CD4-positive, alpha-beta T cell treated with Interleukin-6 for 4 hours (primary cell): ENCODE data around the gene SNAI1.
"Not testable (repeated sequence)": the region's sequence is repeated elsewhere in the genome, so short reads cannot be mapped to it uniquely, and the experiment has no call there.

Source experiments
- DNase-seq: peaks from one replicate; pipeline ENCODE4 v3.0.0-alpha.2; 2020; ENCODE audit warnings: mixed read lengths

SNAI1 gene

DNA sequence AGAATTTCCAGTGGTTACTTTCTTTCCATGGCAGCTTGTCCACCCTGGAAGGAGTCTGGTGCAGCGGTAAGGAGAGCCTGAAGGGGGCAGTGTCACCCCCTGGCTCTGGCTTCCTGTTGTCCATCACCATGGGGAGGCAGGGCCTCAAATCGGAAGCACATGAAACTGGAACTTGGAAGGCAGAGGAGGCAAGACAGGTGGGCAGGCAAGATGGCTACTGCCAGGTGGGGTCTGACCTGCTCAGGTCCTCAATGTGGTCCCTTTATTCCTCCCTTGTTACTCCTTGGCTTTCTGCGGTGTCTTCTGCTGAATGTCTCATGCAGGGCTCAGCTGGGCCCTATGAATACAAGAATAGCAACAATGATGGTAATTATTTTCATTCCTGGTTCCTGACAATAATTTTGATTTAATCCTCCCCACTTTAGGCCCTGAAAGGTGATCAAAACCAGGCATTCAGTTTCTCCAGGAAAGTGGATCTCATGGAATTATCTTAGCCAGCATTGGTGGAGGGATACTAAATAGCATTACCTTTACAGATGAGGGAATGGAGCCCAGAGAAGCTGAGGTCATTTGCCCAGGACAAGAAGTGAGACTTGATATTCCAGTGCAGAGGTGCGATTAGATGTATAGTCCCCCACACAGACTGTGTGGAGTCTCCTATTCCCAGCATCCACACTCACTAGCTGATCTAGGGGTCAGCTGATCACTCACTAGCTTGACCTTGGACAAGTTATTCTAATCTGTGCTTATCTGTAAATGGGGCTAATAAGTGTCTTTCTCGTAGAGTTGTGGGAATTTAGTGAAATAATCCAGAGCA is 17.6 kb upstream of the SNAI1 start:
- DNase-seq = peak; percentile 5

DNA sequence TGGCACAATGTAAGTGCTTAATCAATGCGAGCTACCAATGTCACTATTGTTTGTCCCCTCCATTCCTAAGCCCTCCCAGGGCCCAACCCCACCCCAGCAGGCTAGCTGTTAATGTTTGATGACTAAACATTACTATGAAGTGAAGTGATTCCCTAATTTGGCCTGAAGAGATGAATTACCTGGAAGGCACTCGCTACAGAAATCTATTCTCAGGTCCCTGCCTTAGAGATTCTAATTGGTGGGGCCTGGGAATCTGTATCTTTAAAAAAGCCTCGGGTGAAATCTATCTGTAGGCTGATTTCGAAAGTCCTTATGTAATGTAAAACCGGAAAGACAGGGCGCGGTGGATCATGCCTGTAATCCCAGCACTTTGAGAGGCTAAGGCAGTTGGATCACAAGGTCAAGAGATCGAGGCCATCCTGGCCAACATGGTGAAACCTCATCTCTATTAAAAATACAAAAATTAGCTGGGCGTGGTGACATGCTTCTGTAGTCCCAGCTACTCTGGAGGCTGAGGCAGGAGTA is 16.9 kb upstream of the SNAI1 start:
- no peak for DNase-seq

DNA sequence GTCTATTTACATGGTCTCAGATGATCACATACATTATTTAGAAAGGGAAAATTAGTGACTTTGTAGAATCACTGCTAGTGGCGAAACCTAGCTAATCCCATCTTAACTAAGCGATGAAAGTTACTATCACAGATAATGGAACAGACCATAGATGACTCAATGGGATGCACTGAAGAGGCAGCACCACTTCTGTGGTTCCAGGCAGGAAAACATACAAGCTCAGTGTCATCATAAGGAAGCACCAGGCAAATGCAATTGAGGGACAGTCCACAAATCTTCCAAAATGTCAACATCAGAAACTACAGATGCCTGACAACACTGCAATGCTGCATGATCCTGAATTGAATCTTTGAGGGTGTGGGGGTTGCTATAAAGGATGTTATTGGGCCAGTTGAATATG is 15.9 kb upstream of the SNAI1 start:
- DNase-seq = no peak

DNA sequence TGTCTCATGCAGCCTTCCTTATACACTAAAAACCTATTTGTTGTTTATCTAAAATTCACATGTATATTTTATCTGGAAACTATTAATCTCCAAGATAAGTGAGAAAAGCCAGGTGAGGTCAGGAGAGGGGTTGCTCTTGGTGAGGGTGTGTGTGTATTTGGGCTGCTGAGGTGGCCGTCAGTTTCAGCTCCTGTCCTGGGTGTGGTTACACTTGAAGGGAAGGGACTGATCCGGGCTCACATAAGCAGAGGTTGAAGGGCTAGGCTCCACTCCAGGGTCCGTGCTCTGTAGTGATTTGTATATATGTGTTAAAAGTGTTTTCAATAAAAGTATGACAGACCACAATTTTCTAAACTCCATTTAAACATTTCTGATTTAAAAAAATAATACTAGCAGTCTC is 13.5 kb upstream of the SNAI1 start:
- no peak for DNase-seq

DNA sequence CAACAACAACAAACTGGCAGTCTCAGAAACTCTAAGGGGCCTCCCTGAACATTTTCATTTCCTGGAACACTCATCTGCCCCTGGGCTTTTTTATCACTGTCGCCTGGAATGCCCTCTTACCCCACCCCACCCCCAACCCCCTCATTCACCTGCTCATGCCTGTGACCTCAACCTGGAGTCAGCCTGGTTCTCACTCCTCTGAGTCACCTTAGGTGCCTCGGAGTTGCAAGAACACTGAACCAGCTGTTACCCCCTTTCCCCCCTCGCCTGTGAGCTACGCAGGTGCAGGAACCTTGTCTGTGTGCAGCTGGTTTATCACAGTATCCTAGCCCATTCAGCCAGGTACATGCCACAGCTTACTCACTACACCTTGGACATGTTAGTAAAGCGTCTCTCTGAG is 12.8 kb upstream of the SNAI1 start:
- no peak for DNase-seq

DNA sequence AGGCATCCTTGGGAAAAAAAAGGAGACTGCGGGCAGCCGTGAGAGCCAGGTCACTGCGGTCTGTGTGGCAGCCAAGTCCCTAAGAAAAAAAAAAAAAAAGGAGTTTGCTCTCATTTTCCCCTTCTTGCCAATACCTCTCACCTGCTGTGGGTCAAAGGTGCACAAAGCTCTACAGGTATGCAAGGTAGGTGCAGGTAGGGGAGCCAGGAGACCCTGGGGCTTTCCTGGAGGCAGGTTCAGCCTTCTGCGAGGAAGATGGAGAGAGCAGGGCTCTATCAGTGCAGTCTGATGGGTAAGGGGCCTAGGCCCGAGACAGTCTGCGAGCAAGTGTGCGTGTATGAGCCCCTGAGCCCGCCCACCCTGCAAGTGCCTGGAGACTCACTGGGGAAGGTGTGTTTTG is 12.3 kb upstream of the SNAI1 start:
- no peak for DNase-seq

DNA sequence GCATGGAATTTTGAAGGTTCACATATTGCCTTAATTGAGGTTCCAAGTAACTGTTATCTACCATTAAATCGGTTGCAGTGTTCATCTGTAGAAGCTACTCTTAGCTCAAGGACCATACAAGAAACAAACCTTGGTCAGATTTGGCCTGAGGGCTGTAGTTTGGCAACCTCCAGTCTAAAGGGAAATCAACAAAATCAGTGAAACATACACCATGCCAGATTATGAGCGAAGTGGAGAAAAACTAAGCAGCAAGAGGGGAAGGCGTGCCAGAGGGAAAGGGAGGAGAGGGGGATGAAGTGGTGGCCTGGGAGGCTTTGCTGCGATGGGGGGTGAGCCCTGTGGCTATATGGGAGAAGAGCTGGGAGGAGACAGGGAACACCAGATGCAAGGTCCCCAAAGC is 8.8 kb upstream of the SNAI1 start:
- DNase-seq = no peak

DNA sequence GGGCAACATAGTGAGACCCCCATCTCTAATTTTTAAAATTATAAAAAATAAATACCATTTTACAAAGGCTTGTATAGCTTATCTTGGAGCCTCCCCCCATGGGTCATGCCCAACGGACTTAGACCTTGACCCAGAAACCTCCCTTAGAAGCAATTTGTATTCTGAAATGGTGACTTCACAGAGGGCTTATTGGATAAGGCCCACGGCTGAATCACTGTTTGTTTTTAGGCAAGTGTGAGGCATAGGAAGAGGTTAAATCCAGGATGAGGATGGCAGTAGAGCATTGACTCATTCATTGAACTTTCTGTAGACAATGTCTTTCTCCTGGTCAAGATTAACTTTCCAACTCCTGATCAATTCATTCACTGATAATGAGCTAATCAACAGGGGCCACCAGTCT is 6.2 kb upstream of the SNAI1 start:
- DNase-seq = no peak

DNA sequence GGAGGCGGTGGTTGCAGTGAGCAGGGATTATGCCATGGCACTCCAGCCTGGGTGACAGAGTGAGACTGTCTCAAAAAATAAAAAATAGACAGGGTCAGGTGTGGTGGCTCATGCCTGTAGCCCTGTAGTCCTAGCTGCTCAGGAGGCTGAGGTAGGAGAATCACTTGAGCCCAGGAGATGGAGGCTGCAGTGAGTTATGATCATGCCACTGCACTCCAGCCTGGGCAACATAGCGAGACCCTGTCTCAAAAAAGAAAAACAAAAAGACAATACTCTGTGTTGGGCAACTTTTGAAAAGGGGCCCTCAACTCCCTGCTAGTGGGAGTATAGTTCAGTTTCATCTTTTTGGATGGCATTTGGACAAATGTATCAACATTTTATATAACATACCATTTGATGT is 5.0 kb upstream of the SNAI1 start:
- DNase-seq = not testable (repeated sequence)

DNA sequence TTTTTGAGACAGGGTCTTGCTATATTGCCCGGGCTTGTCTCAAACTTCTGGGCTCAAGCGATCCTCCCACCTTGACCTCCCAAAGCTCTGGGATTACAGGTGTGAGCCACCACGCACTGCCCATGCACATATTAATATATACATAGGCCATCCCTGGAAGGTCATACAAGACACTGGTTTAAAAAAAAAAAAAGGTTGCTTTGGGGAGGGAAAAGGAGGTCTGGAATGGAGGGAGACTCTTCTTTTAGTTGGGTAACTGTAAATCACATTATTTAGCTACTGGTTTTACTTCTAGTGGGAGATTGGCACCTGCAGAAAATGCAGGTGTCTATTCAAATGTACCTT is 4.1 kb upstream of the SNAI1 start:
- no peak for DNase-seq

DNA sequence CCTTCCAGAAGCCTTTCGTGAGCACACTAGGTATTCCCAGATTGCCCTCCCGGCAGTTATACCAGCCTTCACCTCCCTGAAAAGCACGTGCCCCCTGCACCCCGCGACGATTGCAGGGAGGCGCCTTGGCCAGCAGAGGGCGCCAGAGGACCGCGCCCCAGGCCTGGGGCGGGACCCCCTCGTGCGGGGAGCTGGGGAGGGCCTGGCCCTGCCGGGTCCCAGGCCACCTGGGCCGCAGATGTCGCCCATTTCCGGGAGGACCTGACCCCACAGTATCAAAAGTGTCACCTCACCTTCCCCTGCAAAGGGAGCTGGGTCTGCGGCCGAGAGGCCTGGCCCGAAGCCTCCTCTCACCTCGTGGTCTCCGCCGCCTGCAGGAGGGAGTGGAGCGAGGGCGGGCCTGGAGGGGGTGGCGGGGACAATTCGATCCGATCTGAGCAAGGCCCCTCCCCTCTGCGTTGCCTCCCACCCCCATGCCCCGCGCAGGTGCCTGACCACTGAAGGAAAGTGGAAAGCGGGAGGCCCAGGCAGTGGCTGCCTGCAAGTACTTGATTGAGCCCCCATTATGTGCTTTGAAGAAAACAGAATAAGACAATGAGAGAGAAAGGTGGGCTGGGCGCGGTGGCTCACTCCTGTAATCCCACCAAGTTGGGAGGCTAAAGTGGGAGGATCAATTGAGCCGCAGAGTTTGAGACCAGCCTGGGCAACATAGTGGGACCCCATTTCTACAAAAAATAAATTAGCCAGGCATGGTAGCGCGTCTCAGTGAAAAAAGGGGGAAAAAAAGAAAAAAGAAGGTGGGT is 3.5 kb upstream of the SNAI1 start:
- DNase-seq = peak; percentile 71

DNA sequence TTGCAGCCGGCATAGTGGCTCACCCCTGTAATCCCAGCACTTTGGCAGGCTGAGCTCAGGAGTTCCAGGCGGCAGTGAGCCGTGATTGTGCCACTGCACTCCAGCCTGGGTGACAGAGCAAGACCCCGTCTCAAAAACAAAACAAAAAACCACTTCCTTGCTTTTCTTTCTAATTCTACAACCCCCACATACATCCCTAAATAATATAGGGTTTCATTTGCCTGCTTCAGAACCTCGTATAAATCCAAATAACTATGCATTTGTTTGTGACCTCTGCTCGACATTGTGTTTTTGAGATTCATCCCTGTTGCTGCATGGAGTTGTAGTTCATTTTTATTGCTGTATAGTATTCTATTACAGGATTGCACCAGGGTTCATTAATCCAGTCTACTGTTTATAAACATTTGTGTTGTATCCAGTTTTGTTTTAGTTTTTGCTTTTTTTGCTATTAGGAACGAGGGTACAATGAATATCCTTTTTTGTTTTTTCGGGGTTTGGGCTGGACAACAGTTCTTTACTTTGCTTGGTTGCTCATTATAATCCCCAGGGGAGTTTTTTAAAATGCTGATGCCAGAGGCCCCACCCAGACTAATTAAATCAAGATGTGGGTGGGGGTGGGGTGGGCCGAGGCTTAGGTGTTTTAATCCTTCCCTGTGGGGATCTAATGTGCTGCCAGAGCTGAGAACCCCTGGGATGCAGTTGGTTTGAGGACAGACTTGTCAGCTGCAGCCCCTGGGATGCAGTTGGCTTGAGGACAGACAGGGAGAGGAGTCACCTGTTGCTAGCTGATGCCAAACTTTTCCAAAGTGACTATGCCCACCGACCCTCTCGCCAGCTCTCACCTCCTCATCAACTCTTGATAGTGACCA is 2.4 kb upstream of the SNAI1 start:
- no peak for DNase-seq

DNA sequence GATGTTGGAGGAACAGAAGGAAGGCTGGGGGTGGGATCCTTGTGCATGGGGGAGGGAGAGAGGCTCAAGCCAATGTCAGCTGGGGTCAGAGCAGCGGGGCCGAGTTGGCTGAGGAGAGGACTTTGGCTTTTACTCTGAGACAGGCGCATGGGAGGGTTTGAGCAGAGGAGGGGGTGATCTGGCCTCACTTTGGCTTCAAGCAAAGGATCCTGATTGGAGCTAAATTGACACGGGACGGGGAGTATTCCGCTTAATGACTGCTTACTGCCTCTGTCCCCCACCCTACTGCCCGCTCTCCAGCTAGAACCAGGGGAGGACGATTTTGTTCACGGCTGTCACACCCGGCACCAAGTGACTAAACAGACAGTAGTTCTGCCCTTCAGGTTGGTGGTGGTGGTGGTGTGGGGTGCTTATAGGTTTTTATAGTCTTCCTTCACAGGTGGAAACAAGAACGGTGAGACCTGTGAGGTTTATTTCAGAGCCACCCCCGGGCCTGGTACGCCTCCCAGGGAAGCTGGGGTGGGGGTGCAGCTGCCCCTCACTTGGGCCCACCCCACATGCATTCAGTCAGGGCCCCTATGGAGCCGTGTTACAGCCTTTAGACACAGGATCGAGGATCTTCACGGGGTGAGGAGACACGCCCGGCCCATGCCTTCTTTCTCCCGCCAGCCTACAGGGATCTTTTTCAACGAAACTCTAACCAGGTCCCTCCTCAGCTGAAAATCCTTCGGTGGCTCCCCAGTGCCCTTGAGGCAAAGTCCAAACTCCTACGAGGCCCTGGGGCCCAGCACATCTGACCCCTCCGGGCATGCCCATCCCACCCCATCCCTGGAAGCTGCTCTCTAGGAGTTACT is 1.3 kb upstream of the SNAI1 start:
- no peak for DNase-seq

DNA sequence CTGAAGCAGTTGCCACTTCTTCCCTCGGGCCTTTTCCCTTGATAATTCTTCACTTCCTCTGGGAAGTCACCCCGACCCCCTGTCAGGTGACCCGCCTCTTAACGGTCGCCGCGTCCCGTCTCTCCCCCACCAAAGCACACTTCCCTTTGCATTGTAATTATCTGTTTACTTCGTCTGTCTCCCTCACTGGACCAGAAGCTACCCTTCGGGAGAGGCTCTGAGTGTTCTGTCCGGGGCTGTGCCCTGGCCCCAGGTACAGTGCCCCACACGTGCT is 771 bp upstream of the SNAI1 start:
- DNase-seq = no peak

DNA sequence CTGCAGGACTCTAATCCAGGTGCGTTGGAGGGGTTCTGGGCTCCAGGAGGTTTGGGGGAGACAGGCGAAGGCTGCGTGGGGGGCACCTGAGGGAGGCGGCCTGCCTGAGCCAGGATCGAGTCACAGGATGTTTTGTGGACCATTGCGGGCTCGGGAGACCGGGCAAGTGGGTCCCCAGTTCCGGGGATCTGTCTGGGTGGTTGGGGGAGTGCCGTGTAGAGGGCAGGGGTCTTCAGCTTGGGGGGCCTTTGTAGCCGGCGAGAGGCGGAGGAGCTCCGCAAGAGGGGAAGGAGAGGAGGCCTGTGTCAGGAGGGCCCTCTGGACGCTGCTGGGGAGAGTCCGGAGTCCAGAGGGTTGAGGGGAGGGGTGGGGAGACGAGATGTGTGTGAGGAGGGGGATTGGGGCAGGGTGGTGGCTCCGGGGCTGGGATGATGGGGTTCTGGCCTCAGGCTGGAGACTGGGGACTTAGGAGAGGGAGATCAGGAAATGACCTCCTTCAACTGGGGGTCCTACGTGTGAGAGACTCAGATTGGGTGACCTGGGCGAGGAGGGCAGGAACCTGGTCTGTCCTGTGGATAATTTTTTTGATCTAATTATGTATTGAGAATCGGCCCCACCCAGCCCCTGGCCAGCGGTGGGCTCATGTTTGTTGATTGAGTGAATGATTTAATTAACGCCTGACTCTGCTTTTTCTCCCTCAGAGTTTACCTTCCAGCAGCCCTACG is 505 bp downstream of the SNAI1 start:
- DNase-seq = no peak

DNA sequence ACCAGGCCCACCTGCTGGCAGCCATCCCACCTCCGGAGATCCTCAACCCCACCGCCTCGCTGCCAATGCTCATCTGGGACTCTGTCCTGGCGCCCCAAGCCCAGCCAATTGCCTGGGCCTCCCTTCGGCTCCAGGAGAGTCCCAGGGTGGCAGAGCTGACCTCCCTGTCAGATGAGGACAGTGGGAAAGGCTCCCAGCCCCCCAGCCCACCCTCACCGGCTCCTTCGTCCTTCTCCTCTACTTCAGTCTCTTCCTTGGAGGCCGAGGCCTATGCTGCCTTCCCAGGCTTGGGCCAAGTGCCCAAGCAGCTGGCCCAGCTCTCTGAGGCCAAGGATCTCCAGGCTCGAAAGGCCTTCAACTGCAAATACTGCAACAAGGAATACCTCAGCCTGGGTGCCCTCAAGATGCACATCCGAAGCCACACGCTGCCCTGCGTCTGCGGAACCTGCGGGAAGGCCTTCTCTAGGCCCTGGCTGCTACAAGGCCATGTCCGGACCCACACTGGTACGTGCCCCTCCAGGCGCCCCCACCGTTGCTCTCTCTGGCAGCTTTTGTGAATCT is 1.1 kb downstream of the SNAI1 start:
- no peak for DNase-seq

DNA sequence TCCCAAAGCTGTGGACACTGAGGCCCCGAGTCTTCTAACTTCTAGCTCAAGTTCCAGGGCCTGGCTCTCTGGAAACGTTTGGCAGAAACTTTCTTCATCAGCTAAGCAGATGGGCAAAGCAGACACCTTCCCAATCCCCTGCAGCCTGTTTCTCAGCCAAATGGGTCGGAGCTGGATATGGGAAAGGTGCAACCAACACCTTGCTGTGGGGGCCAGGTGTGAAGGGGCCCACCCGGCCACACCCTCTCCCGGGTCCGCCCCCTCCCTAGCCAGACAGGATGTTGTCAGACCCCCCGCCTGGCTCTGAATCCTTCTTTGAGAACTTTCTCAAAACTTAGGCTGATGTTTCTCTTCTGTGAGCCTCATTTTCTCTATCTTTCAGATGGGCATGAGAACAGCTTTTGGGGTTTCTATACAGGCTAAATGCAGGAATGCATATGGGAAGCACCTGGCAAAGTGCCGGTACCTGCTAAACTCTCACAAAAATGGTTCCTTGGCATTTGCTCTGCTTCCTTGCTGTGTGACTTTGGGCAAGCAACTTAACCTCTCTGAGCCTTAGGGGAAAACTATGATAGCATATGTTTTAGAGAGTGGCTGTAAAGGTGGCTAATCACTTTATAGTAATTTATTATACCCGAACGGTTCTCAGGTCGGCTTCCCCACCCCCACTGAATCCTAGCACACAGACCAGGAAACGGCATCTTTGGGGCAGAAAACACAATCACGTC is 1.8 kb downstream of the SNAI1 start:
- DNase-seq = no peak

DNA sequence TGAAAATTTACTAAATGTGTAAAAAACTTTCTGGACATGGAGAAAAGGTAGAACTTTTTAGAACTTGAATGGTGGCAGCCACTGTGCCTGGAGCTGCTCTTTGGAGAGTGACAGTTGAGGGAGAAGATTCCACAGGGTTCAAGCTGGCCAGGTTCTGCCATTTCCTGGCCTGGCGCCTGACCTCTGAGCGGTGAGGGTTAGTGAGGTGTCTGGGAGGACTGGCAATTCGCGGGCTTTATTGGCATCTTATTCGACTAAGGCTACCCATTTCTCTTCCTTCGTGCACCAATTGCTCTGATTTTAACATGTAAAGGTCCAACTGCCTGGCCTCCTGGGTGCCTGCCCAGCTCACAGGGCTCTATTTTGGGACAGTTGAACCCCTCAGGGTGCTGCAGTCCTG is 2.4 kb downstream of the SNAI1 start:
- DNase-seq = no peak

DNA sequence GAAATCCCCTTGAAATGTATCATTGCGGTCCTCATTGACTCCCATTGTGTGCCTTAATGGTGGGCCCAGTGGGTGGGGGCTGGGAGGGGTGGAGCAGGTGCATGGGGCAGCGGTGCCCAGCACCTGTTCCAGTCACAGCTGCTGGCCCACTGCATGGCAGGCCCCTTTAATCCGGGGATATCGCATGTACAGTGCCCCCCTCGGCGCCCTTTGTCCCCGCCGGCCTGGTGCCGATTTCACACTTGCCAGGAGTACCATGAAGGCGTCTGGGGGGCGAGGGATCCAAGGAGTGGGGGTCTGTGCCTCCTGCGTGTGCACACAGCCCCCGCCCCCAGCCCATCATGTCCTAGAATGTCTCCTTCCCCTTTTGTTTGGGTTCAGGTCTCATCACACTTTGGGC is 2.8 kb downstream of the SNAI1 start:
- DNase-seq = no peak

DNA sequence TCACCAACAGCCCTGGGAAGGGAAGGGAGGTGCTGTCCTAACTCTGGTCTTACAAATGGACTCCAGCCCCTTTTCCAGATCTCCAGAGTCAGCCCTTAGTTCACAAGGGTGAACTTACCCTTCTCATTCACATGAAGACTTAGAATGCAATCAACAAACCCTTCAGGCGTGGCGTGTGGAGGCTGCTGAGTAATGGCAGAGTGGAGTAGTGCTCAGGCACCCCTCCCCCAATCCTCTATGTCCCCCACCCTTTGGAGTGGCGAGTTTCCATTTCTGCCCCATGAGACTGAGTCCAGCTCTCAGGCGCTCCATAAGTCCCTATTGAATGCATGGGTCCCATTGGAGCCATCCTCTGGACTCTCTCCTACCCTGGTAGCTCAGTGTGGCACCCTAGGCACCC is 3.3 kb downstream of the SNAI1 start:
- no peak for DNase-seq
